GM10266 (cell line): Measurements from ENCODE around the gene MTFP1.
"Not testable (repeated sequence)": the region's sequence is repeated elsewhere in the genome, so short reads cannot be mapped to it uniquely, and the experiment has no call there.

ENCODE experiments used
- DNase-seq: peaks from one replicate; pipeline ENCODE4 v3.0.0; 2012; ENCODE audit errors: extremely low spot score
- CTCF ChIP-seq: IDR thresholded peaks from 2 replicates; pipeline ENCODE4 v1.5.1; 2012; ENCODE audit warnings: mild to moderate bottlenecking, low read depth; ENCODE audit not compliant: control insufficient read depth, insufficient read depth; ENCODE audit errors: missing control alignments

Gene MTFP1

GRCh38 chr22:30459181-30460052 lies 33.8 kb downstream of the MTFP1 start:
- TF ChIP-seq CTCF = no peak
- no peak for DNase-seq

- no peak for DNase-seq
- TF ChIP-seq CTCF = no peak
Measured at GRCh38 chr22:30460147-30460546, 34.6 kb downstream of the MTFP1 start.

DNA sequence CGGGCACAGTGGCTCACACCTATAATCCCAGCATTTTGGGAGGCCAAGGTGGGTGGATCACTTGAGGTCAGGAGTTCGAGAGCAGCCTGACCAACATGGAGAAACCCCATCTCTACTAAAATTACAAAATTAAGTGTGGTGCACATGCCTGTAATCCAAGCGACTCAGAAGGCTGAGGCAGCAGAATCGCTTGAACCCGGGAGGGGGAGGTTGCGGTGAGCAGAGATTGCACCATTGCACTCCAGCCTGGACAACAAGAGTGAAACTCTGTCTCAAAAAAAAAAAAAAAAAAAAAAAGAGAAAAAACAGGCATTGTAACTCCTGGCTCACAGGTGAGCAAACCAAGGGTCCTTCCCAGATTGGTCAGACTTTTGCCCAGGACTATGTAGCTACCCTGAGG lies 35.0 kb downstream of the MTFP1 start:
- DNase-seq = not testable (repeated sequence)

DNA sequence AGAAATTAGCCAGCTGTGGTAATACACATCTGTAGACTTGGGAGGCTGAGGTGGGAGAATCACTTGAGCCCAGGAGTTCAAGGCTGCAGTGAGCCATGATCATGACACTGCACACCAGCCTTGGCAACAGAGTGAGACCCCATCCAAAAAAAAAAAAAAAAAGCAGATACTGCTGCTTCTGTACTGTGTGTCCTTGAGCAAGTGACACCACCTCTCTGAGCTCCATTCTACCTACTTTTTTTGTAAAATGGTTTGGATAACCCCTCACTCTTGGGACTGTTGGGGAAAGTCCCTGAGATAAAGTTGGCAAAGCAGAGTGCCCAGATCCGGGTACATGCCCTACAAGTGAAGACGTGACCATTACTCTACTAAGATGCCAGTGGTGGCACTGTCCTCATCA lies 43.6 kb downstream of the MTFP1 start:
- TF ChIP-seq CTCF = no peak

DNA sequence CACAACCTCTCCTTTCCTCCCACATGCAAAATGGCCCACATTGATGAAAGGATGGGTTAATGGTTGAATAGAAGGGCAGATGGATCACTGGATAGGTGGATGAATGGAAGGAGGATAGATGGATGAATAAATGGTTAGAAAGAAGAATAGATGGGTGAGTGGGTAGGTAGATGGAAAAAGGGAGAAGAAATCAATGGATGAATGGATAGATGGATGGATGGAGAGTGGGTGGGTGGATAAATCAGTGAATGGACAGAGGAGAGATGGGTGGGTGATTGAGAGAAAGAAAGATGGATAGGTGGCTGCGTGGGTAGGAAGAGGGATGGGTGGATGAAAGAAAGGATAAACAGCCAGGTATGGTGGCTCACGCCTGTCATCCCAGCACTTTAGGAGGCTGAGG lies 45.1 kb downstream of the MTFP1 start:
- no peak for TF ChIP-seq CTCF
- no peak for DNase-seq

More for the DNA sequence above, 43.6 kb downstream of the MTFP1 start:
- DNase-seq = no peak

GRCh38 chr22:30471616-30472318 lies 46.2 kb downstream of the MTFP1 start, which contains the start of gene SEC14L3:
Gene SEC14L3 (minus strand): TSS chr22:30472017. CDS start chr22:30471958, 59 bp downstream.
- TF ChIP-seq CTCF = no peak
- DNase-seq = no peak

GRCh38 chr22:30472994-30473720 lies 47.6 kb downstream of the MTFP1 start:
- DNase-seq = no peak
- no peak for TF ChIP-seq CTCF
